ENCODE results near the gene CLEC3B.
"Not testable (repeated sequence)": the region's sequence is repeated elsewhere in the genome, so short reads cannot be mapped to it uniquely, and the experiment has no call there.

CLEC3B gene

GRCh38 chr3:45065373-45065720 lies 39.2 kb downstream of the CLEC3B start:
- no peak overlapping the region for H3K27ac ChIP-seq
- TF ChIP-seq CTCF (conservative IDR thresholded peaks at IDR 0.05) (no peak), ZFX (IDR thresholded peaks at IDR 0.05) (no peak)

- TF ChIP-seq ZFX (IDR thresholded peaks at IDR 0.05), result no peak
- no peak for TF ChIP-seq CTCF (conservative IDR thresholded peaks at IDR 0.05)
- H3K27ac ChIP-seq, result no peak overlapping the region
Observed at GRCh38 chr3:45066109-45066801, 40.2 kb downstream of the CLEC3B start.

GRCh38 chr3:45067486-45067885 lies 41.4 kb downstream of the CLEC3B start:
- H3K27ac ChIP-seq, result no peak overlapping the region
- TF ChIP-seq CTCF (conservative IDR thresholded peaks at IDR 0.05) (no peak), ZFX (IDR thresholded peaks at IDR 0.05) (no peak)

DNA sequence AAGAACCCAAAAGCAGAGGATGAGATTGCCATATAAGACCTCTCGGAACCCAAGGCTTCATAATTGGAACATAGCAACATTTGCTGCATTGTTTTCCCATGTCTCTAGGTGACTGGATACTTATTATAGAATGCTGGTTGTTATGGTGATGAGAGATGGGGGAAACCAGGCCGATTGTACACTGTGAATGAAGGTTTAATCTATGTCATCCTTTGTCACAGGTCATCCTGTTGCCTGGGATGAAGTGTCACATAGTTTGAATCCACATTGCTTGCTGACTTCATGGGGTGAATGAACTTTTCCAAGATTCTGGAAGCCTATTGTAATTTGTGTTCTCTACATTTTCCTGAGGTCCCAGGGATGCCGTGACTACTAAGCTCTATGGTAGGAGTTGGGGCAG lies 41.8 kb downstream of the CLEC3B start:
- no peak for TF ChIP-seq ZFX (IDR thresholded peaks at IDR 0.05)
- TF ChIP-seq CTCF (conservative IDR thresholded peaks at IDR 0.05), result no peak
- no peak overlapping the region for H3K27ac ChIP-seq

- TF ChIP-seq CTCF (conservative IDR thresholded peaks at IDR 0.05) (no peak), ZFX (IDR thresholded peaks at IDR 0.05) (no peak)
- no peak overlapping the region for H3K27ac ChIP-seq
Observed at GRCh38 chr3:45071075-45071474, 45.0 kb downstream of the CLEC3B start.

GRCh38 chr3:45075821-45076625 lies 49.9 kb downstream of the CLEC3B start:
- TF ChIP-seq CTCF (conservative IDR thresholded peaks at IDR 0.05) (no peak), ZFX (IDR thresholded peaks at IDR 0.05) (no peak)
- H3K27ac ChIP-seq, result no peak overlapping the region

GRCh38 chr3:45078256-45078655 lies 52.2 kb downstream of the CLEC3B start:
- H3K27ac ChIP-seq, result not testable (repeated sequence)

All from C4-2B (cell line).